Measurements from ENCODE around the gene PIGS.
"Not testable (repeated sequence)": the region's sequence is repeated elsewhere in the genome, so short reads cannot be mapped to it uniquely, and the experiment has no call there.

PIGS gene

DNA sequence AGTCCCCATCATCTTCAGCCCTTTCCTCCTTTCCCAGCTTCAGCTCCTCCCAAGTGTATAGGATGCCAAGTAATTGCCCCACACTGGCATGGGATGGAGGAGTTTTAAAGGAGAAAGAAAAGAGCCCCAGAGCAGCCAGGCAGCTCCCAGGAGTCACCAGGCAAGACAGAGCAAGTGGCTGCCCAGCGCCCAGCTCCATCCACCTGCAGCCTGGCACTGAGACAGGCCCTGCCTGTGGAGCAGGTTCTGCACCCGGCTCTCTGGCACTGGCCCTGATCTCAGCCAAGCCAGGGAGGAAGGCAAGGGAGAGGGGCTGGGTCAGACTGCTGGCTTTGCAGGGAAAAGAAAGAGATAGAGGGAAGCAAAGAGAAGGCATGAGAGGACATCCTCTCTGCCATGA is 43.5 kb downstream of the PIGS start:
- no peak for DNase-seq (ENCODE audit: extremely low spot score)
- POLR2A ChIA-PET = interaction anchor here (0.9 kb wide), 1 partner anchor 25 kb away, joined by 3 read pairs; no protein-coding TSS in a partner anchor
- CTCF ChIA-PET = interaction anchor here (1.0 kb wide), 1 partner anchor 33 kb away, joined by 3 read pairs; no protein-coding TSS in a partner anchor
- TF ChIP-seq HDGF (IDR thresholded peaks at IDR 0.05; ENCODE audit: borderline replicate concordance) (no peak), FOXM1 (IDR thresholded peaks at IDR 0.05; ENCODE audit: borderline replicate concordance) (no peak), SUZ12 (IDR thresholded peaks at IDR 0.05) (no peak), CTBP1 (IDR thresholded peaks at IDR 0.05; ENCODE audit: borderline replicate concordance) (no peak), ZNF384 (IDR thresholded peaks at IDR 0.05) (no peak), TARDBP (IDR thresholded peaks at IDR 0.05) (no peak), LEF1 (IDR thresholded peaks at IDR 0.05; ENCODE audit: borderline replicate concordance) (no peak), PKNOX1 (IDR thresholded peaks at IDR 0.05) (no peak), ARNT (IDR thresholded peaks at IDR 0.05) (no peak), NFRKB (IDR thresholded peaks at IDR 0.05) (no peak), BHLHE40 (IDR thresholded peaks at IDR 0.05; ENCODE audit: borderline replicate concordance) (no peak), SP1 (IDR thresholded peaks at IDR 0.05) (no peak), ELF4 (IDR thresholded peaks at IDR 0.05) (no peak), L3MBTL2 (conservative IDR thresholded peaks at IDR 0.05) (no peak), FOXK2 (IDR thresholded peaks at IDR 0.05) (no peak), FOXA1 (IDR thresholded peaks at IDR 0.05) (no peak)

DNA sequence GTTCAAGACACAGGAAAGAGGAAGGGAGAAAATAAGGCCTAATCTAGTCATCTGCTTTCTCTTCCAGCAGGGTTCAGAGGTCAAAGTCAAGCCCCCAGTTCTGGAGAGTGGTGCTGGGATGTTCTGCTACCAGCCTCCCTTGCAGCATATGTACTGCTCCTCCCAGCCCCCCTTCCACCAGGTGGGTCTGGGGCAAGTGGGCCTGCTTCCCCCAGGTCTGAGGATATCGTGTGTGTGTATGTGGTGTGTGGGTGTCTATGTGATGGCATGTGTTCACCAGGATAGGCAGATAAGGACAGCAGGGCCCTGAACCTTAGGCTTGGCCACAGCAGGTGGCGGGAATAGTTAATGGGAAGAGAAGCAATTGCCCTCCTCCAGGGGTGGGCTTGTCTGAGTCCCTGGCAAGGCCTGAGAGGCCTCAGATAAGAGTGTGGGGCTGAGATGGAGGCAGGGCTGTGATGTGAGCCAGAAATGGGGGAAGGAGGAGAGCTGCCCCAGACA is 44.1 kb downstream of the PIGS start:
- no peak for DNase-seq (ENCODE audit: extremely low spot score)
- TF ChIP-seq FOXM1 (IDR thresholded peaks at IDR 0.05; ENCODE audit: borderline replicate concordance) (no peak), SP1 (IDR thresholded peaks at IDR 0.05) (no peak), L3MBTL2 (conservative IDR thresholded peaks at IDR 0.05) (no peak), CTBP1 (IDR thresholded peaks at IDR 0.05; ENCODE audit: borderline replicate concordance) (no peak), BHLHE40 (IDR thresholded peaks at IDR 0.05; ENCODE audit: borderline replicate concordance) (no peak), ZNF384 (IDR thresholded peaks at IDR 0.05) (no peak), TARDBP (IDR thresholded peaks at IDR 0.05) (no peak)
- CTCF ChIA-PET = interaction anchor here (0.9 kb wide), 1 partner anchor 13 kb away, joined by 3 read pairs; no protein-coding TSS in a partner anchor
- POLR2A ChIA-PET = interaction anchor here (0.9 kb wide), 1 partner anchor 24 kb away, joined by 3 read pairs; no protein-coding TSS in a partner anchor

DNA sequence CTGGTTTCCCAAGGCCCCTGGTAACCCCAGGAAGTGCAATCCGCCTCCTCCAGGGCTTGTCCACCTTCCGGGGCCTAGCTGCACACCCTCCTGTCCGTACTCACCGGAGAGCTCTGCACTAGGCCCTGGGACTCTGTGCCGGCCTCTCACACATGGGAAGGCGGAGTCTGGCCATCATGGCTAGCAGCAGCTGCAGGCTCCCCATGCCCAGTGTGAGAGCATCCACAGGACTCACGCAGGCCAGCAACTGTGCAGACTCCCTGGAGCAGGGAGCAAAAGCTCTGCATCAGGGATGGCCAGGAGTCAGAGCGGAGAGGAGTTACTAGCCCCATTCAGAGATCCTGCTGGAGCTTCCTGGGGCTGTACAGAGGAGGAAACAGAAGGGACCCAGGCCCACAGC is 44.9 kb downstream of the PIGS start:
- TF ChIP-seq FOXM1 (IDR thresholded peaks at IDR 0.05; ENCODE audit: borderline replicate concordance) (no peak), CTBP1 (IDR thresholded peaks at IDR 0.05; ENCODE audit: borderline replicate concordance) (no peak), L3MBTL2 (conservative IDR thresholded peaks at IDR 0.05) (no peak), PKNOX1 (IDR thresholded peaks at IDR 0.05) (no peak), TARDBP (IDR thresholded peaks at IDR 0.05) (no peak), ARNT (IDR thresholded peaks at IDR 0.05) (no peak), LEF1 (IDR thresholded peaks at IDR 0.05; ENCODE audit: borderline replicate concordance) (no peak), HDGF (IDR thresholded peaks at IDR 0.05; ENCODE audit: borderline replicate concordance) (no peak), SP1 (IDR thresholded peaks at IDR 0.05) (no peak)
- ChIA-PET CTCF (interaction anchor here (0.9 kb wide), 1 partner anchor 14 kb away, joined by 3 read pairs; no protein-coding TSS in a partner anchor), POLR2A (interaction anchor here (1.1 kb wide), 1 partner anchor 14 kb away, joined by 3 read pairs; no protein-coding TSS in a partner anchor)
- DNase-seq (ENCODE audit: extremely low spot score) = no peak

DNA sequence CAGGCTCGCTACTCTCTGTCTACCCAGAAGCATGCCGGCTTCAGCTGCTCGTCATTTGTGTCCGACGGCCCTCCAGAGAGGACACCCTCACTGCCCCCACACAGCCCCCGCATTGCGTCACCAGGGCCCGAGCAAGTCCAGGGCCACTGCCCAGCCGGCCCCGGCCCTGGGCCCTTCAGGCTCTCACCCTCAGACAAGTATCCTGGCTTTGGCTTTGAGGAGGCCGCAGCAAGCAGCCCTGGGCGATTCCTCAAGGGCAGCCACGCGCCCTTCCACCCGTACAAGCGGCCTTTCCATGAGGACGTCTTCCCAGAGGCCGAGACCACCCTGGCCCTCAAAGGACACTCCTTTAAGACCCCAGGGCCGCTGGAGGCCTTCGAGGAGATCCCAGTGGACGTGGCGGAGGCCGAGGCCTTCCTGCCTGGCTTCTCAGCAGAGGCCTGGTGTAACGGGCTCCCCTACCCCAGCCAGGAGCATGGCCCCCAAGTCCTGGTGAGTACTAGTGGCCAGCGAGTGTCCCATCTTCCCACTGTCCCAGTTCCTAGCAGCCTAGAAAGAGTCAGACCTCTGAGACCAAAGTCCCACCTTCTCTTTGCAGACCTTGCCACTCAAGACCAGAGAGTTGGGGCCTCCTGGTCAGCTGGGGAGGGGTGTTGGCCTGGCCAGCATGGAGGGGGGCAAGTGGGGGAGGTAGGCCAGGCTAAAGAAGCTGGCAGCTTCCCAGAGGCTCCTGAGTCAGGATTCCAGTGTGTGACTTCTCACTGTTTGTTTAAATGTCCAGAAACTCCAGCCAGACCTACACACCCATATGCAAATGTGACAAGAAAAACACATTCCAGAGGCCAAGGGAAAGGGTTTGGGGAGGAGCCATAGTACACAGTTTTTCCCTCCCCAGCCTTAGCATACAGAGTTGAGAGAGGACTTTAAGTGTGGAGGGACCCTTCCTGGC is 46.6 kb downstream of the PIGS start:
- no peak for DNase-seq (ENCODE audit: extremely low spot score)
- CTCF ChIA-PET = interaction anchor here (1.0 kb wide), 1 partner anchor 108 kb away, joined by 3 read pairs; no protein-coding TSS in a partner anchor
- POLR2A ChIA-PET = no interaction called here
- TF ChIP-seq SP1 (IDR thresholded peaks at IDR 0.05) (no peak), HDGF (IDR thresholded peaks at IDR 0.05; ENCODE audit: borderline replicate concordance) (no peak), NFRKB (IDR thresholded peaks at IDR 0.05) (no peak), FOXK2 (IDR thresholded peaks at IDR 0.05) (no peak), LEF1 (IDR thresholded peaks at IDR 0.05; ENCODE audit: borderline replicate concordance) (no peak), ARNT (IDR thresholded peaks at IDR 0.05) (no peak), FOXM1 (IDR thresholded peaks at IDR 0.05; ENCODE audit: borderline replicate concordance) (no peak), ZNF384 (IDR thresholded peaks at IDR 0.05) (no peak), ELF4 (IDR thresholded peaks at IDR 0.05) (no peak), BHLHE40 (IDR thresholded peaks at IDR 0.05; ENCODE audit: borderline replicate concordance) (no peak), TARDBP (IDR thresholded peaks at IDR 0.05) (no peak), L3MBTL2 (conservative IDR thresholded peaks at IDR 0.05) (no peak), FOXA1 (IDR thresholded peaks at IDR 0.05) (no peak), PKNOX1 (IDR thresholded peaks at IDR 0.05) (no peak), CTBP1 (IDR thresholded peaks at IDR 0.05; ENCODE audit: borderline replicate concordance) (no peak)

- no peak for DNase-seq (ENCODE audit: extremely low spot score)
- POLR2A ChIA-PET = no interaction called here
- TF ChIP-seq SP1 (IDR thresholded peaks at IDR 0.05) (no peak), TARDBP (IDR thresholded peaks at IDR 0.05) (no peak), FOXA1 (IDR thresholded peaks at IDR 0.05) (no peak)
- CTCF ChIA-PET = no interaction called here
These were observed 47.4 kb downstream of the PIGS start for GRCh38 chr17:28523876-28524275.

GRCh38 chr17:28523186-28523585 is 48.1 kb downstream of the PIGS start:
- ChIA-PET POLR2A (no interaction called here), CTCF (no interaction called here)
- TF ChIP-seq HDGF (IDR thresholded peaks at IDR 0.05; ENCODE audit: borderline replicate concordance) (no peak), ZNF384 (IDR thresholded peaks at IDR 0.05) (no peak), CTBP1 (IDR thresholded peaks at IDR 0.05; ENCODE audit: borderline replicate concordance) (no peak), SUZ12 (IDR thresholded peaks at IDR 0.05) (no peak), NFRKB (IDR thresholded peaks at IDR 0.05) (no peak), PKNOX1 (IDR thresholded peaks at IDR 0.05) (no peak), BHLHE40 (IDR thresholded peaks at IDR 0.05; ENCODE audit: borderline replicate concordance) (no peak), ARNT (IDR thresholded peaks at IDR 0.05) (no peak)
- DNase-seq (ENCODE audit: extremely low spot score) = no peak

DNA sequence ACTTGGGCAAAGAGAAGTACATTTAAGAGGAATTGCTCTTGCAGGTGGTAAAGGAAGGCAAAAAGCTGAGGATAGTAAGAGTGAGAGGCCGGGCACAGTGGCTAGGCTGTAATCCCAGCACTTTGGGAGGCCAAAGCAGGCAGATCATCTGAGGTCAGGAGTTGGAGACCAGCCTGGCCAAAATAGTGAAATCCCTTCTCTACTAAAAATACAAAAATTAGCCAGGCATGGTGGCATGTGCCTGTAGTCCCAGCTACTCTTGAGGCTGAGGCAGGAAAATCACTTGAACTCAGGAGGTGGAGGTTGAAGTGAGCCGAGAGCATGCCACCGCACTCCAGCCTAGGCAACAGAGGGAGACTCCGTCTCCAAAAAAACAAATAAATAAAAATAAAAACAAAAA is 49.0 kb downstream of the PIGS start:
- POLR2A ChIA-PET = interaction anchor here (0.8 kb wide), 1 partner anchor 49 kb away, joined by 4 read pairs; the partner anchor contains the start of gene PIGS
- DNase-seq (ENCODE audit: extremely low spot score); CTCF ChIA-PET: not testable (repeated sequence)

All from HEK293T (cell line).